K562 (cell line): ENCODE measurements around the gene FRRS1L. TPM values are rescaled to one million over a fixed set of nuclear protein-coding genes. Genes with fewer than 3 reads are reported as not detected.
A peak's percentile ranks its signal among the peaks of the same experiment; 100 is the strongest.

Experiments used
- ATAC-seq: fragments of 200-7000 bp; cut with Tn5 transposase; 3 replicates; pipeline ENCODE4 v1.9.1; 2020; ENCODE audit warnings: moderate library complexity
- BruUV-seq: library from RNA; stranded (reverse); fragments of 400-500 nt; replicated peaks from 2 replicates; lab custom pipeline; 2021; lab: Mats Ljungman, UMichigan
- CTCF ChIA-PET: fragments of 300-600 bp; formaldehyde crosslinking; extraction: SDS; loops from one replicate; lab custom pipeline; 2021; ENCODE audit warnings: low intra/inter-chr PET ratio; lab: Yijun Ruan, JAX
- POLR2A ChIA-PET: fragments of 300-600, 350-650 bp; sonication (Branson Sonifier 250); formaldehyde crosslinking; extraction: SDS; loops from one replicate; lab custom pipeline; 2021; ENCODE audit warnings: antibody characterized with exemption, inconsistent platforms; lab: Yijun Ruan, JAX
- DNase-seq, 4 experiments: peaks; one replicate each; pipeline versions ENCODE4 v3.0.0 to v3.0.0-alpha.2; 2011 to 2018; ENCODE audit warnings: low spot score in 3 of 4, mixed read lengths in 3 of 4; ENCODE audit errors: extremely low read depth in 1 of 4
- FAIRE-seq: peaks from 2 replicates; lab custom pipeline; 2011; peaks lifted over from hg19 to GRCh38; lab: Jason Lieb, UNC
- H2AFZ ChIP-seq: 2 replicates; pipeline ENCODE4 v1.6.0; 2011; ENCODE audit warnings: low read depth, low read length, control low read depth, inconsistent platforms
- H3K27ac ChIP-seq: fragments of 200-600 bp; 3 replicates; pipeline ENCODE4 v1.8.0; 2011; ENCODE audit warnings: low read depth, mild to moderate bottlenecking, control low read depth, inconsistent platforms, low read length, moderate library complexity, mixed read lengths; ENCODE audit errors: extremely low read depth
- H3K27me3 ChIP-seq, 2 experiments: fragments of 300-600 bp in 1 of 2; 2 replicates in 1 of 2; 3 replicates in 1 of 2; pipeline versions ENCODE4 v1.6.0 to v1.8.0; 2011; ENCODE audit warnings: inconsistent platforms in 2 of 2, low read length in 2 of 2, mild to moderate bottlenecking in 1 of 2, mixed read lengths in 1 of 2, moderate library complexity in 1 of 2; ENCODE audit not compliant: control insufficient read depth in 2 of 2, insufficient read depth in 2 of 2
- H3K36me3 ChIP-seq: fragments of 300-600 bp; 3 replicates; pipeline ENCODE4 v1.8.0; 2011; ENCODE audit warnings: mild to moderate bottlenecking, low read length, inconsistent platforms; ENCODE audit not compliant: control insufficient read depth, insufficient read depth
- H3K4me1 ChIP-seq, 2 experiments: fragments of 200-600 bp in 1 of 2; replicated peaks in 1 of 2; 2 replicates in 1 of 2; 3 replicates in 1 of 2; pipeline versions ENCODE4 v1.5.1 to v1.8.0; 2011; ENCODE audit warnings: inconsistent platforms in 2 of 2, low read length in 2 of 2, mild to moderate bottlenecking in 1 of 2, mixed read lengths in 1 of 2, moderate library complexity in 1 of 2; ENCODE audit not compliant: control insufficient read depth in 2 of 2, insufficient read depth in 2 of 2
- H3K4me2 ChIP-seq: 2 replicates; pipeline ENCODE4 v1.6.1; 2011; ENCODE audit warnings: low read length, control low read depth, inconsistent platforms, mixed read lengths; ENCODE audit not compliant: insufficient read depth
- H3K4me3 ChIP-seq: fragments of 200-600 bp; sonication (generic), shearing (Covaris generic); 2 replicates; pipeline ENCODE4 v1.5.1; 2016; ENCODE audit warnings: control low read depth, inconsistent platforms
- H3K79me2 ChIP-seq: fragments of 200-600 bp; 3 replicates; pipeline ENCODE4 v1.8.0; 2011; ENCODE audit warnings: low read length, inconsistent platforms; ENCODE audit not compliant: control insufficient read depth, insufficient read depth
- H3K9ac ChIP-seq, 2 experiments: 2 replicates each; pipeline versions ENCODE4 v1.6.0 to v1.6.1; 2011; ENCODE audit warnings: low read depth in 2 of 2, low read length in 2 of 2, control low read depth in 1 of 2, inconsistent platforms in 1 of 2, mild to moderate bottlenecking in 1 of 2, mixed read lengths in 1 of 2; ENCODE audit not compliant: insufficient read depth in 1 of 2
- H3K9me1 ChIP-seq: one replicate; pipeline ENCODE4 v1.6.0; 2011; ENCODE audit warnings: inconsistent platforms, mild to moderate bottlenecking, low read length, moderate library complexity; ENCODE audit not compliant: control insufficient read depth, insufficient read depth
- H3K9me3 ChIP-seq: replicated peaks from 2 replicates; pipeline ENCODE4 v1.5.1; 2011; ENCODE audit warnings: low read depth, low read length, inconsistent platforms; ENCODE audit not compliant: control insufficient read depth, insufficient read depth
- H4K20me1 ChIP-seq: replicated peaks from 2 replicates; pipeline ENCODE4 v1.6.1; 2011; ENCODE audit warnings: low read length, inconsistent platforms, mixed read lengths; ENCODE audit not compliant: control insufficient read depth, insufficient read depth
- ADNP ChIP-seq: fragments of 200-800 bp; sonication (Bioruptor generic); IDR thresholded peaks from 2 replicates; pipeline ENCODE4 v1.6.1; 2016; ENCODE audit warnings: missing genetic modification characterization, missing compliant biosample characterization
- ARID1B ChIP-seq: fragments of 450-650 bp; IDR thresholded peaks from 2 replicates; pipeline ENCODE4 v1.6.1; 2016; ENCODE audit warnings: antibody characterized with exemption, mild to moderate bottlenecking, inconsistent platforms
- ATF7 ChIP-seq: fragments of 450-650 bp; IDR thresholded peaks from 2 replicates; pipeline ENCODE4 v1.7.1; 2014; ENCODE audit warnings: mild to moderate bottlenecking, moderate library complexity
- CBFA2T3 ChIP-seq: fragments of 450-650 bp; IDR thresholded peaks from 2 replicates; pipeline ENCODE4 v1.6.1; 2017
- CHD2 ChIP-seq: IDR thresholded peaks from 2 replicates; pipeline ENCODE4 v1.6.1; 2011; ENCODE audit warnings: low read depth, low read length
- CREM ChIP-seq: IDR thresholded peaks from 2 replicates; pipeline ENCODE4 v1.6.1; 2014; ENCODE audit warnings: antibody characterized with exemption, low read depth
- DPF2 ChIP-seq: fragments of 450-650 bp; IDR thresholded peaks from 2 replicates; pipeline ENCODE4 v1.6.1; 2016
- ELF2 ChIP-seq: fragments of 250-450 bp; sonication (Bioruptor Pico); IDR thresholded peaks from 2 replicates; pipeline ENCODE4 v1.5.0; 2021; ENCODE audit warnings: mild to moderate bottlenecking
- FOSL1 ChIP-seq: fragments of 200-800 bp; sonication (Bioruptor generic); conservative IDR thresholded peaks from 2 replicates; pipeline ENCODE4 v1.6.1; 2016; ENCODE audit warnings: missing genetic modification characterization, missing compliant biosample characterization
- JUND ChIP-seq, 2 experiments: IDR thresholded peaks; 2 replicates in 1 of 2; 3 replicates in 1 of 2; pipeline ENCODE4 v1.6.1; 2011; ENCODE audit warnings: borderline replicate concordance in 2 of 2, low read depth in 2 of 2, low read length in 2 of 2, improper control_type of control experiment in 1 of 2, missing biosample characterization in 1 of 2, missing genetic modification characterization in 1 of 2, missing genetic modification reagents in 1 of 2
- KDM1A ChIP-seq, 2 experiments: fragments of 450-650 bp; IDR thresholded peaks; 2 replicates each; pipeline ENCODE4 v1.6.1; 2016; ENCODE audit warnings: mild to moderate bottlenecking in 2 of 2
- MYBL2 ChIP-seq, 2 experiments: fragments of 450-650 bp in 1 of 2; sonication (generic) in 1 of 2; formaldehyde crosslinking in 1 of 2; IDR thresholded peaks; 2 replicates each; pipeline versions ENCODE4 v1.6.1 to v1.8.1; 2017 to 2022; ENCODE audit warnings: borderline replicate concordance in 1 of 2, inconsistent platforms in 1 of 2, low read depth in 1 of 2, mild to moderate bottlenecking in 1 of 2, missing genetic modification reagents in 1 of 2, moderate library complexity in 1 of 2
- PKNOX1 ChIP-seq: fragments of 450-650 bp; IDR thresholded peaks from 2 replicates; pipeline ENCODE4 v1.6.1; 2016
- POLR2AphosphoS5 ChIP-seq: IDR thresholded peaks from 2 replicates; pipeline ENCODE4 v1.6.1; 2011; ENCODE audit warnings: mild to moderate bottlenecking, low read depth, low read length, moderate library complexity; ENCODE audit not compliant: control insufficient read depth, insufficient read depth
- SMARCA4 ChIP-seq: fragments of 450-650 bp; IDR thresholded peaks from 2 replicates; pipeline ENCODE4 v1.6.1; 2016
- ZNF165 ChIP-seq: fragments of 250-450 bp; sonication (Bioruptor Pico); IDR thresholded peaks from 2 replicates; pipeline ENCODE4 v1.4.0; 2020; ENCODE audit warnings: borderline replicate concordance
- ZNF24 ChIP-seq: fragments of 450-650 bp; IDR thresholded peaks from 2 replicates; pipeline ENCODE4 v1.6.1; 2016
- WGBS: fragments of 100-300 bp; shearing (Covaris generic); methylation state at CpG from one replicate; pipeline ENCODE4 v1.1.6; 2016; ENCODE audit warnings: low coverage, mixed read lengths; ENCODE audit not compliant: insufficient coverage; ENCODE audit errors: missing lambda C conversion rate; 5-methylcytosine and 5-hydroxymethylcytosine counted together
- in situ Hi-C: fragments of 300-500 bp; cut with MboI; formaldehyde crosslinking; loops from 4 replicates; pipeline ENCODE4 v1.15.0; 2018; ENCODE audit warnings: inconsistent platforms, mixed read lengths
- intact Hi-C: fragments of 100-400 bp; cut with micrococcal nuclease; formaldehyde crosslinking; loops from 2 replicates; pipeline ENCODE4 v1.14.2; 2022
- polyA plus RNA-seq, 8 experiments: library from polyadenylated mRNA; depleted of rRNA in 4 of 8; stranded (reverse) in 5 of 8; unstranded in 3 of 8; fragments of >200 nt; fragmentation: Nextera tagmentation in 2 of 8; fragmentation: Illumina TruSeq in 1 of 8; extraction: Ambion mirVana in 2 of 8; extraction: Trizol in 1 of 8; gene quantifications; 2 replicates each; pipeline versions ENCODE4 v1.2.1 to v1.2.3, GENCODE V29; 2011 to 2014; ENCODE audit warnings: inconsistent platforms in 1 of 8, missing spikeins in 1 of 8
- total RNA-seq, 7 experiments: library from RNA; depleted of rRNA in 6 of 7; stranded (reverse); fragments of >200 nt in 6 of 7; fragmentation: Illumina TruSeq in 2 of 7; extraction: Trizol in 2 of 7; gene quantifications; 2 replicates each; pipeline versions ENCODE4 v1.2.1 to v1.2.3, GENCODE V29; 2011 to 2021; ENCODE audit warnings: low replicate concordance in 1 of 7
- TF ChIP-seq, protein P1 (sequence below): fragments of 450-650 bp; formaldehyde crosslinking; IDR thresholded peaks from 2 replicates; pipeline ENCODE4 v1.4.0; 2022; ENCODE audit warnings: mild to moderate bottlenecking, moderate library complexity
- TF ChIP-seq, protein P2 (sequence below), 2 experiments: fragments of 450-650 bp in 1 of 2; sonication (generic) in 1 of 2; formaldehyde crosslinking in 1 of 2; IDR thresholded peaks in 1 of 2; conservative IDR thresholded peaks in 1 of 2; 2 replicates each; pipeline versions ENCODE4 v1.6.1 to v1.8.1; 2016 to 2023; ENCODE audit warnings: mild to moderate bottlenecking in 2 of 2, moderate library complexity in 2 of 2, inconsistent platforms in 1 of 2, missing genetic modification reagents in 1 of 2

The FRRS1L gene
- total and polyA plus RNA-seq, 9 of the 15 experiments (the other 6 are each of a cell fraction or from before 2014, with no cell fraction given) = under 0.01 to 0.04 (median 0.03) TPM; not detected in 5

DNA sequence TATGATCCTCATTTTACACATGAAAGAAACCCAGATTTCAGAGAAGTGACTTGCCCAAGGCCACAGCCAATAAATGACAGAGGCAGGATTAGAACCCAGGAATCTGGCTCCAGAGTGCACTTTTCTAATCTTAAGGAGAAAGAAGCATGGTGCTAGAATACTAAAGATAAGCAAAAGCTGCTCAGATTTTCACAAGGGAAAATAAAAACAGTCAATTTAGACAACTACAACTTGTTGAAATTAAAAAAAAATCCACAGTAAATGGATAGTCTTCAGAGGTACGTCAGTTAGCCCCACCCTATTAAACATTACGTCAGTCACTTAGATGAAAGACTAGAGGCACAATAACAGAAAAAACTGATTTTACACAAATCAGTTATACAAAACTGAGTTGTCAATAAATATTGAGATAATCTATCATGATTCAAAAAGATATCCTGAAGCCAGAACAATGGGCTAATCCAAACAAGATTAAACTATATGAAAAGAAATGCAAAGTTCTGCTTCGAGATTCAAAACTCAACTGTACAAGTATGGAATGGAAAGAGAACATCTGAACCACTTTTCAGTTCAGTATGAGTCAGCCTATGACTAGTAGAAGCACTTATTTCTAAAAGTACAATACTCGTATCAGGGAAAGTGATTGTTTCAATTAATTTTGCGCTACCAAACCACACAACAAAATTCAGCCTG lies 56.6 kb downstream of the FRRS1L start:
- Histone ChIP-seq H3K79me2 (peaks cover 97% of the 10 kb centered on the region), H3K4me1 (peaks cover 19 to 43% of the 10 kb centered on the region in 2 experiments), H2AFZ (no peak overlapping the region), H3K27ac (peak overlapping the region; percentile 20; the same call in 1 of the 3 replicates), H3K9me1 (no peaks in the 10 kb centered on the region), H3K36me3 (peaks cover 13% of the 10 kb centered on the region), H3K4me2 (no peak overlapping the region), H3K27me3 (no peaks in the 10 kb centered on the region), H4K20me1 (peaks cover 14% of the 10 kb centered on the region; the same call in 1 of the 2 replicates), H3K4me3 (no peak overlapping the region), H3K9ac (0 out of 4 replicates have a peak overlapping the region, but pooled peaks of 1 of the 2 experiments have one; percentile 10), H3K9me3 (no peaks in the 10 kb centered on the region)
- ChIA-PET POLR2A (interaction anchor here (0.9 to 5.6 kb wide), 4 partner anchors 9 to 13 kb away, joined by 3 to 48 read pairs (median 9); partner anchors contain the start of gene TMEM245), CTCF (interaction anchor here (0.6 kb wide), 1 partner anchor 15 kb away, joined by 3 read pairs; no protein-coding TSS in a partner anchor)
- no peak for DNase-seq
- ATAC-seq = no peak
- intact Hi-C loops = no loop called here
- 27% methylated on average over 5 of the region's 5 CpGs for WGBS
- no TSS peak for BruUV-seq
- FAIRE-seq = peak; percentile 67
- in situ Hi-C loops = no loop called here
- 0 out of 2 replicates have a peak, but pooled peaks have one; percentile 41 for TF ChIP-seq ADNP (tag)
- peak; percentile 72 to 82; a peak in 3 of 4 replicates for TF ChIP-seq KDM1A (IDR thresholded peaks at IDR 0.05)
- TF ChIP-seq, protein P1, sequence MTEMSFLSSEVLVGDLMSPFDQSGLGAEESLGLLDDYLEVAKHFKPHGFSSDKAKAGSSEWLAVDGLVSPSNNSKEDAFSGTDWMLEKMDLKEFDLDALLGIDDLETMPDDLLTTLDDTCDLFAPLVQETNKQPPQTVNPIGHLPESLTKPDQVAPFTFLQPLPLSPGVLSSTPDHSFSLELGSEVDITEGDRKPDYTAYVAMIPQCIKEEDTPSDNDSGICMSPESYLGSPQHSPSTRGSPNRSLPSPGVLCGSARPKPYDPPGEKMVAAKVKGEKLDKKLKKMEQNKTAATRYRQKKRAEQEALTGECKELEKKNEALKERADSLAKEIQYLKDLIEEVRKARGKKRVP (CRISPR knock-in tag) = no peak
- peak; percentile 90 for TF ChIP-seq ATF7
- no peak for TF ChIP-seq ELF2
- TF ChIP-seq ARID1B = peak; percentile 14
- TF ChIP-seq CBFA2T3 = peak; percentile 31; the same call in 1 of the 2 replicates
- no peak for TF ChIP-seq ZNF165 (CRISPR knock-in tag)
- TF ChIP-seq POLR2AphosphoS5 = no peak
- TF ChIP-seq DPF2 = peak; percentile 42; the same call in 1 of the 2 replicates
- TF ChIP-seq ZNF24 = no peak
- 0 out of 2 replicates have a peak, but pooled peaks have one; percentile 31 for TF ChIP-seq PKNOX1
- TF ChIP-seq, protein P2, sequence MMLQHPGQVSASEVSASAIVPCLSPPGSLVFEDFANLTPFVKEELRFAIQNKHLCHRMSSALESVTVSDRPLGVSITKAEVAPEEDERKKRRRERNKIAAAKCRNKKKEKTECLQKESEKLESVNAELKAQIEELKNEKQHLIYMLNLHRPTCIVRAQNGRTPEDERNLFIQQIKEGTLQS (IDR thresholded peaks at IDR 0.05) = peak; percentile 76
- TF ChIP-seq, protein P2 (CRISPR knock-in tag; conservative IDR thresholded peaks at IDR 0.05) = no peak
- TF ChIP-seq JUND (IDR thresholded peaks at IDR 0.05; ENCODE audit: borderline replicate concordance, low read depth, low read length) = peak; percentile 37; the same call in 1 of the 2 replicates
- TF ChIP-seq JUND (tag; IDR thresholded peaks at IDR 0.05; ENCODE audit: borderline replicate concordance, low read depth, low read length) = no peak
- peak; percentile 85 for TF ChIP-seq FOSL1 (tag)
- TF ChIP-seq CREM = peak; percentile 40
- no peak for TF ChIP-seq CHD2
- TF ChIP-seq SMARCA4 = 0 out of 2 replicates have a peak, but pooled peaks have one; percentile 25
- peak; percentile 34; the same call in 1 of the 2 replicates for TF ChIP-seq MYBL2 (IDR thresholded peaks at IDR 0.05; ENCODE audit: low read depth)
- no peak for TF ChIP-seq MYBL2 (CRISPR knock-in tag; IDR thresholded peaks at IDR 0.05; ENCODE audit: borderline replicate concordance)
